ENCODE measurements around the gene DAD1.

DAD1 gene

GRCh38 chr14:22613736-22614239 is 24.8 kb upstream of the DAD1 start:
- H3K4me3 ChIP-seq (replicated peaks; ENCODE audit: low read depth, low read length) = no peak overlapping the region
- no peak for TF ChIP-seq CTCF (IDR thresholded peaks at IDR 0.05; ENCODE audit: insufficient read depth, low read length, poor library complexity, severe bottlenecking)

GRCh38 chr14:22613106-22613695 is 24.2 kb upstream of the DAD1 start:
- Histone ChIP-seq H3K4me3 (replicated peaks; ENCODE audit: low read depth, low read length) (no peak overlapping the region), H3K36me3 (ENCODE audit: control insufficient read depth, insufficient read depth, low read length) (peaks cover 11% of the 10 kb centered on the region), H3K27me3 (replicated peaks; ENCODE audit: control insufficient read depth, insufficient read depth, low read length) (no peaks in the 10 kb centered on the region)
- no peak for TF ChIP-seq CTCF (IDR thresholded peaks at IDR 0.05; ENCODE audit: insufficient read depth, low read length, poor library complexity, severe bottlenecking)
- no peak for DNase-seq (ENCODE audit: extremely low read depth, insufficient read length)

More at GRCh38 chr14:22613736-22614239, 24.8 kb upstream of the DAD1 start:
- no peak for DNase-seq (ENCODE audit: extremely low read depth, insufficient read length)
- H3K36me3 ChIP-seq (ENCODE audit: control insufficient read depth, insufficient read depth, low read length) = peaks cover 11% of the 10 kb centered on the region
- no peaks in the 10 kb centered on the region for H3K27me3 ChIP-seq (replicated peaks; ENCODE audit: control insufficient read depth, insufficient read depth, low read length)

GRCh38 chr14:22610931-22611330 is 21.9 kb upstream of the DAD1 start:
- no peak overlapping the region for H3K4me3 ChIP-seq (replicated peaks; ENCODE audit: low read depth, low read length)
- H3K27me3 ChIP-seq (replicated peaks; ENCODE audit: control insufficient read depth, insufficient read depth, low read length) = no peaks in the 10 kb centered on the region
- DNase-seq (ENCODE audit: extremely low read depth, insufficient read length) = no peak
- no peak for TF ChIP-seq CTCF (IDR thresholded peaks at IDR 0.05; ENCODE audit: insufficient read depth, low read length, poor library complexity, severe bottlenecking)
- H3K36me3 ChIP-seq (ENCODE audit: control insufficient read depth, insufficient read depth, low read length) = peaks cover 17% of the 10 kb centered on the region

GRCh38 chr14:22607291-22607690 is 18.3 kb upstream of the DAD1 start:
- TF ChIP-seq CTCF (IDR thresholded peaks at IDR 0.05; ENCODE audit: insufficient read depth, low read length, poor library complexity, severe bottlenecking) = no peak
- no peaks in the 10 kb centered on the region for H3K27me3 ChIP-seq (replicated peaks; ENCODE audit: control insufficient read depth, insufficient read depth, low read length)
- H3K4me3 ChIP-seq (replicated peaks; ENCODE audit: low read depth, low read length) = no peak overlapping the region
- DNase-seq (ENCODE audit: extremely low read depth, insufficient read length) = no peak
- H3K36me3 ChIP-seq (ENCODE audit: control insufficient read depth, insufficient read depth, low read length) = peaks cover 28% of the 10 kb centered on the region

GRCh38 chr14:22606380-22606779 is 17.4 kb upstream of the DAD1 start:
- H3K4me3 ChIP-seq (replicated peaks; ENCODE audit: low read depth, low read length) = no peak overlapping the region

More at GRCh38 chr14:22606380-22606779, 17.4 kb upstream of the DAD1 start:
- TF ChIP-seq CTCF (IDR thresholded peaks at IDR 0.05; ENCODE audit: insufficient read depth, low read length, poor library complexity, severe bottlenecking) = no peak
- peaks cover 31% of the 10 kb centered on the region for H3K36me3 ChIP-seq (ENCODE audit: control insufficient read depth, insufficient read depth, low read length)
- no peak for DNase-seq (ENCODE audit: extremely low read depth, insufficient read length)
- no peaks in the 10 kb centered on the region for H3K27me3 ChIP-seq (replicated peaks; ENCODE audit: control insufficient read depth, insufficient read depth, low read length)
